NB4 (cell line): Measurements from ENCODE around the gene DBF4.

Source experiments
- MYC ChIP-seq: IDR thresholded peaks from 2 replicates; pipeline ENCODE4 v1.6.1; 2011; ENCODE audit warnings: low read depth, low read length
- POLR2A ChIP-seq: IDR thresholded peaks from 2 replicates; pipeline ENCODE4 v1.6.1; 2011; ENCODE audit warnings: mild to moderate bottlenecking; ENCODE audit not compliant: insufficient read length; ENCODE audit errors: extremely low read depth
- TF ChIP-seq, protein P1 (sequence below): IDR thresholded peaks from one replicate; pipeline ENCODE4 v1.5.1; 2012; ENCODE audit warnings: low read depth, low read length
- TF ChIP-seq, protein P2 (sequence below): IDR thresholded peaks from 2 replicates; pipeline ENCODE4 v1.6.1; 2011; ENCODE audit warnings: low read depth, low read length

- TF ChIP-seq, protein P1, sequence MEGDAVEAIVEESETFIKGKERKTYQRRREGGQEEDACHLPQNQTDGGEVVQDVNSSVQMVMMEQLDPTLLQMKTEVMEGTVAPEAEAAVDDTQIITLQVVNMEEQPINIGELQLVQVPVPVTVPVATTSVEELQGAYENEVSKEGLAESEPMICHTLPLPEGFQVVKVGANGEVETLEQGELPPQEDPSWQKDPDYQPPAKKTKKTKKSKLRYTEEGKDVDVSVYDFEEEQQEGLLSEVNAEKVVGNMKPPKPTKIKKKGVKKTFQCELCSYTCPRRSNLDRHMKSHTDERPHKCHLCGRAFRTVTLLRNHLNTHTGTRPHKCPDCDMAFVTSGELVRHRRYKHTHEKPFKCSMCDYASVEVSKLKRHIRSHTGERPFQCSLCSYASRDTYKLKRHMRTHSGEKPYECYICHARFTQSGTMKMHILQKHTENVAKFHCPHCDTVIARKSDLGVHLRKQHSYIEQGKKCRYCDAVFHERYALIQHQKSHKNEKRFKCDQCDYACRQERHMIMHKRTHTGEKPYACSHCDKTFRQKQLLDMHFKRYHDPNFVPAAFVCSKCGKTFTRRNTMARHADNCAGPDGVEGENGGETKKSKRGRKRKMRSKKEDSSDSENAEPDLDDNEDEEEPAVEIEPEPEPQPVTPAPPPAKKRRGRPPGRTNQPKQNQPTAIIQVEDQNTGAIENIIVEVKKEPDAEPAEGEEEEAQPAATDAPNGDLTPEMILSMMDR = no peak
- no peak for TF ChIP-seq POLR2A
- TF ChIP-seq, protein P2, sequence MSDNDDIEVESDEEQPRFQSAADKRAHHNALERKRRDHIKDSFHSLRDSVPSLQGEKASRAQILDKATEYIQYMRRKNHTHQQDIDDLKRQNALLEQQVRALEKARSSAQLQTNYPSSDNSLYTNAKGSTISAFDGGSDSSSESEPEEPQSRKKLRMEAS = no peak
- no peak for TF ChIP-seq MYC
These were observed 58.5 kb downstream of the DBF4 start for GRCh38 chr7:87934699-87935383.
